OCI-LY1 (cell line): ENCODE results near the gene SERPINA4.

Experiments
- H2AFZ ChIP-seq: fragments of 200-600 bp; sonication (generic), shearing (Covaris generic); 2 replicates; pipeline ENCODE4 v1.6.0; 2014; ENCODE audit warnings: antibody characterized with exemption, mild to moderate bottlenecking, low read length
- H3F3A ChIP-seq: fragments of 200-600 bp; sonication (generic), shearing (Covaris generic); 2 replicates; pipeline ENCODE4 v1.6.0; 2014; ENCODE audit warnings: mild to moderate bottlenecking, antibody characterized with exemption, low read length, moderate library complexity; ENCODE audit not compliant: insufficient read depth
- H3K27ac ChIP-seq: fragments of 200-600 bp; sonication (generic); 2 replicates; pipeline ENCODE4 v1.5.1; 2014; ENCODE audit warnings: low read length, mixed run types, mild to moderate bottlenecking, low read depth; ENCODE audit not compliant: poor library complexity, severe bottlenecking
- H3K27me3 ChIP-seq: fragments of 200-600 bp; sonication (generic); 2 replicates; pipeline ENCODE4 v1.6.0; 2014; ENCODE audit warnings: antibody characterized with exemption, mild to moderate bottlenecking, low read length, moderate library complexity; ENCODE audit not compliant: insufficient read depth
- H3K36me3 ChIP-seq: fragments of 200-600 bp; sonication (generic); 2 replicates; pipeline ENCODE4 v1.6.1; 2014; ENCODE audit warnings: mild to moderate bottlenecking, antibody characterized with exemption, low read length, moderate library complexity, mixed read lengths; ENCODE audit not compliant: insufficient read depth
- H3K4me1 ChIP-seq: fragments of 200-600 bp; sonication (generic); 2 replicates; pipeline ENCODE4 v1.5.1; 2014; ENCODE audit warnings: mild to moderate bottlenecking, low read length, moderate library complexity; ENCODE audit not compliant: insufficient read depth, severe bottlenecking
- H3K4me2 ChIP-seq: fragments of 200-600 bp; sonication (generic), shearing (Covaris generic); 2 replicates; pipeline ENCODE4 v1.6.1; 2014; ENCODE audit warnings: low read length
- H3K4me3 ChIP-seq: fragments of 200-600 bp; sonication (generic); 2 replicates; pipeline ENCODE4 v1.5.1; 2014; ENCODE audit warnings: low read length, low read depth, mild to moderate bottlenecking, mixed read lengths; ENCODE audit not compliant: poor library complexity, severe bottlenecking
- H3K79me2 ChIP-seq: fragments of 200-600 bp; shearing (Covaris generic); 2 replicates; pipeline ENCODE4 v1.6.1; 2016; ENCODE audit warnings: mixed run types, low read length, mixed read lengths; ENCODE audit not compliant: insufficient read depth
- H3K9ac ChIP-seq: fragments of 200-600 bp; sonication (generic), shearing (Covaris generic); 2 replicates; pipeline ENCODE4 v1.6.1; 2014; ENCODE audit warnings: mild to moderate bottlenecking, low read length, mixed read lengths
- H3K9me2 ChIP-seq: fragments of 200-600 bp; sonication (generic), shearing (Covaris generic); 2 replicates; pipeline ENCODE4 v1.6.1; 2014; ENCODE audit warnings: low read depth, mild to moderate bottlenecking, low read length, mixed read lengths
- H3K9me3 ChIP-seq: fragments of 200-600 bp; shearing (Covaris generic); 2 replicates; pipeline ENCODE4 v1.6.1; 2014; ENCODE audit warnings: low read length, mixed read lengths
- H4K20me1 ChIP-seq: fragments of 200-600 bp; sonication (generic), shearing (Covaris generic); 2 replicates; pipeline ENCODE4 v1.6.0; 2016; ENCODE audit warnings: mild to moderate bottlenecking, low read length; ENCODE audit not compliant: insufficient read depth
- EZH2 ChIP-seq: fragments of 200-600 bp; sonication (generic), shearing (Covaris generic); IDR thresholded peaks from 2 replicates; pipeline ENCODE4 v1.8.0; 2017; ENCODE audit warnings: borderline replicate concordance, mixed run types, mild to moderate bottlenecking, antibody characterized with exemption, low read length, moderate library complexity, mixed read lengths
- TF ChIP-seq, protein P1 (sequence below): fragments of 200-600 bp; sonication (generic), shearing (Covaris generic); IDR thresholded peaks from 2 replicates; pipeline ENCODE4 v1.5.1; 2017; ENCODE audit warnings: mild to moderate bottlenecking, antibody characterized with exemption, low read length, moderate library complexity, mixed read lengths

SERPINA4 gene

DNA sequence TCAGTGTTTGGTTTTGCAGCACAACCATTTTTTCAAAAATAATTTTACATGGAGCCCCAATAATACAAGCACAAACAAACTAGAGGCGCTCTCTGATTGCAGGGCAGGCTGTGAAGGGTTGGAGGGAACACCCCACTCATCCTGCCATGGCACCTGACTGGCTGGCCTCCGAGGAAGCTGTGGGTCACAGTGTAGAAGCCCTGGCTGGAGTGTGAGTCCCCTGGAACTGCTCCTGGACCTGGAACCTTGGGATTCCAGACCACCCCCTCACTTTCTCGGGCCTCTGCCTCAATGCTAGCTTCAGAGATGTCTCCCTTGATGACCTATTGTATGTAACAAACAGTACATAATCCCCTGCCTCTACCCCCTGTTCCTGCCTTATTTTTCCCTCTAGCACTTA, 37.1 kb upstream of the SERPINA4 start:
- Histone ChIP-seq H3K9me3 (no peaks in the 10 kb centered on the region), H4K20me1 (no peaks in the 10 kb centered on the region), H3K9ac (no peak overlapping the region), H3K4me2 (no peak overlapping the region), H3K27ac (no peak overlapping the region), H3K36me3 (no peaks in the 10 kb centered on the region), H3K27me3 (no peaks in the 10 kb centered on the region), H3K4me3 (no peak overlapping the region), H3K4me1 (no peaks in the 10 kb centered on the region), H3F3A (no peaks in the 10 kb centered on the region), H3K79me2 (no peaks in the 10 kb centered on the region), H3K9me2 (no peaks in the 10 kb centered on the region), H2AFZ (no peak overlapping the region)
- TF ChIP-seq EZH2 = no peak
- TF ChIP-seq, protein P1, sequence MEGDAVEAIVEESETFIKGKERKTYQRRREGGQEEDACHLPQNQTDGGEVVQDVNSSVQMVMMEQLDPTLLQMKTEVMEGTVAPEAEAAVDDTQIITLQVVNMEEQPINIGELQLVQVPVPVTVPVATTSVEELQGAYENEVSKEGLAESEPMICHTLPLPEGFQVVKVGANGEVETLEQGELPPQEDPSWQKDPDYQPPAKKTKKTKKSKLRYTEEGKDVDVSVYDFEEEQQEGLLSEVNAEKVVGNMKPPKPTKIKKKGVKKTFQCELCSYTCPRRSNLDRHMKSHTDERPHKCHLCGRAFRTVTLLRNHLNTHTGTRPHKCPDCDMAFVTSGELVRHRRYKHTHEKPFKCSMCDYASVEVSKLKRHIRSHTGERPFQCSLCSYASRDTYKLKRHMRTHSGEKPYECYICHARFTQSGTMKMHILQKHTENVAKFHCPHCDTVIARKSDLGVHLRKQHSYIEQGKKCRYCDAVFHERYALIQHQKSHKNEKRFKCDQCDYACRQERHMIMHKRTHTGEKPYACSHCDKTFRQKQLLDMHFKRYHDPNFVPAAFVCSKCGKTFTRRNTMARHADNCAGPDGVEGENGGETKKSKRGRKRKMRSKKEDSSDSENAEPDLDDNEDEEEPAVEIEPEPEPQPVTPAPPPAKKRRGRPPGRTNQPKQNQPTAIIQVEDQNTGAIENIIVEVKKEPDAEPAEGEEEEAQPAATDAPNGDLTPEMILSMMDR = no peak

DNA sequence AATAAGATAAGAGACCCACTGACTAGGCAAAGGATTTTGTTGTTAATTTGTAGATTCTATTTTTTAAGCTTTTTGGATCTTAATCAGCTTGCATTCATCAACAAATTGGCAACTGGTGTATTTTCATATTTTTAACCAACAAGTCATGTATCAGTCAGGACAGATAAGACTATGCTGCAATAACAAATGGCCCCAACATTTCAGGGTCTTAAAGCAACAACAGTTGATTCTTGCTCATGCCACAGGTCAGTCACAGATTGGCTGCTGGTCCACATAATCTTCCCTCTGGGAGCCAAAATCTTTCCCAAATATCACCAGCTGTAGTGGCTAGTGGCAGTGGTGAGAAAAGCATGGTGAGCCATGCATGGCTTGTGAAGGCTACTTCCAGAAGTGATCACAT, 30.1 kb upstream of the SERPINA4 start:
- Histone ChIP-seq H3K27ac (no peak overlapping the region), H3K9me3 (no peaks in the 10 kb centered on the region), H3K4me1 (no peaks in the 10 kb centered on the region), H3K9ac (no peak overlapping the region), H3K27me3 (no peaks in the 10 kb centered on the region), H3K36me3 (no peaks in the 10 kb centered on the region), H2AFZ (no peak overlapping the region), H4K20me1 (no peaks in the 10 kb centered on the region), H3K4me2 (no peak overlapping the region), H3K9me2 (no peaks in the 10 kb centered on the region), H3K79me2 (no peaks in the 10 kb centered on the region), H3K4me3 (no peak overlapping the region), H3F3A (no peaks in the 10 kb centered on the region)
- TF ChIP-seq, protein P1 = no peak
- TF ChIP-seq EZH2 = no peak

DNA sequence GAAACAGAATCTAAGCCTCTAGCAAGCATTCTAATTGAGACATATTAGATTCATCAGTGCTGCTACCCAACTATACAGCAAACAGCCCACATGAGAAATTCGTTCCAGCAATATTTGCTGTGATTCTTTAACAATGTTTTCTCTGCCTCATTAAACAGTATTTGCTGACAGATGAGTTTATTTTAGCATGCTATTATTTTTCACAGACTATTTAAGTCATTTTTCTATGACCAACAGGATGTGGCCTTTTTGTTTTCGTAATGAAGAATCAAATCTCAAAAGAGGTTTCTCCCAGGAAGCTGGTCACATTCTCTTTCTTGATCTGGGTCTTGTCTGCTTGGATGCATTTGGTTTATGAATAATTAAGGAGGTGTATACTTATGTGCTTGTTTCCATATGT, 28.8 kb upstream of the SERPINA4 start:
- no peaks in the 10 kb centered on the region for H3K36me3 ChIP-seq
- no peaks in the 10 kb centered on the region for H3K9me3 ChIP-seq
- H3F3A ChIP-seq = no peaks in the 10 kb centered on the region
- H3K27me3 ChIP-seq = no peaks in the 10 kb centered on the region
- no peaks in the 10 kb centered on the region for H3K9me2 ChIP-seq
- no peak overlapping the region for H3K4me2 ChIP-seq
- no peak for TF ChIP-seq EZH2
- TF ChIP-seq, protein P1 = no peak
- H3K4me1 ChIP-seq = no peaks in the 10 kb centered on the region
- no peak overlapping the region for H2AFZ ChIP-seq
- no peaks in the 10 kb centered on the region for H4K20me1 ChIP-seq
- H3K9ac ChIP-seq = no peak overlapping the region
- no peak overlapping the region for H3K4me3 ChIP-seq
- H3K79me2 ChIP-seq = no peaks in the 10 kb centered on the region
- H3K27ac ChIP-seq = no peak overlapping the region
